OCI-LY1 (cell line): ENCODE measurements around the gene BICDL1.

ENCODE experiments used
- H2AFZ ChIP-seq: fragments of 200-600 bp; sonication (generic), shearing (Covaris generic); 2 replicates; pipeline ENCODE4 v1.6.0; 2014; ENCODE audit warnings: antibody characterized with exemption, mild to moderate bottlenecking, low read length
- H3F3A ChIP-seq: fragments of 200-600 bp; sonication (generic), shearing (Covaris generic); 2 replicates; pipeline ENCODE4 v1.6.0; 2014; ENCODE audit warnings: mild to moderate bottlenecking, antibody characterized with exemption, low read length, moderate library complexity; ENCODE audit not compliant: insufficient read depth
- H3K27ac ChIP-seq: fragments of 200-600 bp; sonication (generic); 2 replicates; pipeline ENCODE4 v1.5.1; 2014; ENCODE audit warnings: low read length, mixed run types, mild to moderate bottlenecking, low read depth; ENCODE audit not compliant: poor library complexity, severe bottlenecking
- H3K27me3 ChIP-seq: fragments of 200-600 bp; sonication (generic); 2 replicates; pipeline ENCODE4 v1.6.0; 2014; ENCODE audit warnings: antibody characterized with exemption, mild to moderate bottlenecking, low read length, moderate library complexity; ENCODE audit not compliant: insufficient read depth
- H3K36me3 ChIP-seq: fragments of 200-600 bp; sonication (generic); 2 replicates; pipeline ENCODE4 v1.6.1; 2014; ENCODE audit warnings: mild to moderate bottlenecking, antibody characterized with exemption, low read length, moderate library complexity, mixed read lengths; ENCODE audit not compliant: insufficient read depth
- H3K4me1 ChIP-seq: fragments of 200-600 bp; sonication (generic); 2 replicates; pipeline ENCODE4 v1.5.1; 2014; ENCODE audit warnings: mild to moderate bottlenecking, low read length, moderate library complexity; ENCODE audit not compliant: insufficient read depth, severe bottlenecking
- H3K4me2 ChIP-seq: fragments of 200-600 bp; sonication (generic), shearing (Covaris generic); 2 replicates; pipeline ENCODE4 v1.6.1; 2014; ENCODE audit warnings: low read length
- H3K4me3 ChIP-seq: fragments of 200-600 bp; sonication (generic); 2 replicates; pipeline ENCODE4 v1.5.1; 2014; ENCODE audit warnings: low read length, low read depth, mild to moderate bottlenecking, mixed read lengths; ENCODE audit not compliant: poor library complexity, severe bottlenecking
- H3K79me2 ChIP-seq: fragments of 200-600 bp; shearing (Covaris generic); 2 replicates; pipeline ENCODE4 v1.6.1; 2016; ENCODE audit warnings: mixed run types, low read length, mixed read lengths; ENCODE audit not compliant: insufficient read depth
- H3K9ac ChIP-seq: fragments of 200-600 bp; sonication (generic), shearing (Covaris generic); 2 replicates; pipeline ENCODE4 v1.6.1; 2014; ENCODE audit warnings: mild to moderate bottlenecking, low read length, mixed read lengths
- H3K9me2 ChIP-seq: fragments of 200-600 bp; sonication (generic), shearing (Covaris generic); 2 replicates; pipeline ENCODE4 v1.6.1; 2014; ENCODE audit warnings: low read depth, mild to moderate bottlenecking, low read length, mixed read lengths
- H3K9me3 ChIP-seq: fragments of 200-600 bp; shearing (Covaris generic); 2 replicates; pipeline ENCODE4 v1.6.1; 2014; ENCODE audit warnings: low read length, mixed read lengths
- H4K20me1 ChIP-seq: fragments of 200-600 bp; sonication (generic), shearing (Covaris generic); 2 replicates; pipeline ENCODE4 v1.6.0; 2016; ENCODE audit warnings: mild to moderate bottlenecking, low read length; ENCODE audit not compliant: insufficient read depth
- CTCF ChIP-seq: fragments of 200-600 bp; sonication (generic), shearing (Covaris generic); IDR thresholded peaks from 2 replicates; pipeline ENCODE4 v1.5.1; 2017; ENCODE audit warnings: mild to moderate bottlenecking, antibody characterized with exemption, low read length, moderate library complexity, mixed read lengths
- EZH2 ChIP-seq: fragments of 200-600 bp; sonication (generic), shearing (Covaris generic); IDR thresholded peaks from 2 replicates; pipeline ENCODE4 v1.8.0; 2017; ENCODE audit warnings: borderline replicate concordance, mixed run types, mild to moderate bottlenecking, antibody characterized with exemption, low read length, moderate library complexity, mixed read lengths

Gene BICDL1

DNA sequence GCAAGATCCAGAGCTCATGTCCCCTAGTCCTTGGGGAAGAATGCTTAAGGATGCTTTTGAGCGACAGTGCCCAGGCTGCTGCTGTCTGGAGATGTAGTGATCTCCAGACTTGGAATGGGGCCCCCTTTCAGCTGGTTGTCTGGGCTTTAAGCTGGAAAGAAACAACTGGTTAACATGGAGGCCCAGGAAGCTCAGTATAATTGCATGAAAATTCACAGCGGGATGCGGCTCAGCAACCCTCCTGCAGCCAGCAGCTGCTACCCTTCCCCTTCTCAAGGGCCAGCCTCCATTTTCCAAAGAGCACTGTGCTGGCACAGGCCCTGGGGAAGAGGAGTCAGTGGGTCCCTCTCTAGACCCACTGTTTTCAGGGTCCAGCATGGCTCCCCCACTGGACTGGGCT is 101.2 kb downstream of the BICDL1 start:
- no peaks in the 10 kb centered on the region for H3K27me3 ChIP-seq
- no peaks in the 10 kb centered on the region for H4K20me1 ChIP-seq
- peaks cover 7% of the 10 kb centered on the region; the same call in 1 of the 2 replicates for H3F3A ChIP-seq
- H3K4me1 ChIP-seq, result peaks cover 46% of the 10 kb centered on the region
- H3K9me3 ChIP-seq, result no peaks in the 10 kb centered on the region
- no peak overlapping the region for H3K27ac ChIP-seq
- H3K9me2 ChIP-seq, result no peaks in the 10 kb centered on the region
- no peak overlapping the region for H3K4me3 ChIP-seq
- no peak overlapping the region for H2AFZ ChIP-seq
- peaks cover 24% of the 10 kb centered on the region; the same call in 1 of the 2 replicates for H3K36me3 ChIP-seq
- TF ChIP-seq EZH2 (no peak), CTCF (no peak)
- no peaks in the 10 kb centered on the region for H3K79me2 ChIP-seq
- no peak overlapping the region for H3K4me2 ChIP-seq
- H3K9ac ChIP-seq, result no peak overlapping the region

GRCh38 chr12:120090626-120091295 is 101.7 kb downstream of the BICDL1 start:
- H3K4me1 ChIP-seq, result peaks cover 52% of the 10 kb centered on the region
- H3K27me3 ChIP-seq, result no peaks in the 10 kb centered on the region
- no peak overlapping the region for H2AFZ ChIP-seq
- H3K9ac ChIP-seq, result no peak overlapping the region
- H3K4me3 ChIP-seq, result no peak overlapping the region
- H3F3A ChIP-seq, result peaks cover 7% of the 10 kb centered on the region; the same call in 1 of the 2 replicates
- no peaks in the 10 kb centered on the region for H3K9me3 ChIP-seq
- H3K9me2 ChIP-seq, result no peaks in the 10 kb centered on the region
- H3K79me2 ChIP-seq, result no peaks in the 10 kb centered on the region
- peaks cover 27% of the 10 kb centered on the region; the same call in 1 of the 2 replicates for H3K36me3 ChIP-seq
- no peak overlapping the region for H3K4me2 ChIP-seq
- no peak overlapping the region for H3K27ac ChIP-seq
- no peaks in the 10 kb centered on the region for H4K20me1 ChIP-seq
- TF ChIP-seq EZH2 (no peak), CTCF (no peak)

DNA sequence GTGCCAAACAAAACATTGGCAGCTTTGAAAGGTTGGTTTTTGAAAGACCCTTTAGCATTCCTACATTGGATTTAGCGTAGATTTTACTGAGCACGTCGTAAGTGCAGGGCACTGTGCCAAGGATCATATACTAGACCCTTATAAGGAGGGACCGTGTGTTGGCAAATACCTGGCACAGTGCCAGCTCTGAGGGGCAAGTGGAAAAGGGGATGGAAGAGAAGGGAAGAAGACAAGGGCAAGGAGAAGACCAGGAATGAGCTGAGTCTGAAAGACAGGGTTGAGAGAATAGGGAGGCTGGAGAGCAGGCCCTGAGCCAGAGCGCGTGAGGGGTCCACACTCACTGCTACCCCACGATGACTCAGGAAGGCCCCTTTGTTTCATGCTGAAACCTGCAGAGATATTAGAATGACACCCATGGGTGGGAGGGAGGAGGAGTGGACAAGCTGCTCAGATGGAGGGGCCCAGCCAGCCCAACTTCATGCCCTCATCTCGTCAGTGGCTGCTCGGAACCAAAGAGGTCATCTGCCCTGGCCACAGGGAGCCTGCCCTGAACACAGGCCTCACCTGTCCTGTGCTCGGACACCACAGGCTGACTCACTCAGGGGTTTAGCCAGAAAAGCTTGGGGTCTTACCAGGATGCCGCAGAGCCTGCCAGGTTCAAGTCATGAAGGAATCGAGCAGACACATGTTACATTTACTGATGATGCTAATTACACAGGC is 102.5 kb downstream of the BICDL1 start:
- no peaks in the 10 kb centered on the region for H4K20me1 ChIP-seq
- H3K27me3 ChIP-seq, result no peaks in the 10 kb centered on the region
- H3K36me3 ChIP-seq, result peaks cover 35% of the 10 kb centered on the region
- H3K9me2 ChIP-seq, result no peaks in the 10 kb centered on the region
- no peak overlapping the region for H2AFZ ChIP-seq
- TF ChIP-seq CTCF (no peak), EZH2 (no peak)
- no peak overlapping the region for H3K9ac ChIP-seq
- no peak overlapping the region for H3K4me2 ChIP-seq
- no peaks in the 10 kb centered on the region for H3K9me3 ChIP-seq
- no peaks in the 10 kb centered on the region for H3K79me2 ChIP-seq
- H3F3A ChIP-seq, result peaks cover 5% of the 10 kb centered on the region; the same call in 1 of the 2 replicates
- H3K27ac ChIP-seq, result no peak overlapping the region
- peaks cover 51% of the 10 kb centered on the region for H3K4me1 ChIP-seq
- no peak overlapping the region for H3K4me3 ChIP-seq
